GM12878 (cell line): ENCODE measurements around the gene KLHL7. TPM values are rescaled to one million over a fixed set of nuclear protein-coding genes. Genes with fewer than 3 reads are reported as not detected.

Experiments
- ATAC-seq: fragments of 200-7000 bp; cut with Tn5 transposase; 3 replicates; pipeline ENCODE4 v1.9.1; 2020; ENCODE audit warnings: mild to moderate bottlenecking, moderate library complexity
- BruUV-seq: library from RNA; stranded (reverse); fragments of 400-500 nt; replicated peaks from 2 replicates; lab custom pipeline; 2021; lab: Mats Ljungman, UMichigan
- CTCF ChIA-PET: fragments of 300-600 bp; sonication (Branson Sonifier 250); formaldehyde crosslinking; extraction: SDS; loops from one replicate; lab custom pipeline; 2021; ENCODE audit warnings: inconsistent platforms; lab: Yijun Ruan, JAX
- POLR2A ChIA-PET: fragments of 350-600 bp; formaldehyde crosslinking; extraction: SDS; loops from one replicate; lab custom pipeline; 2021; ENCODE audit warnings: inconsistent platforms; lab: Charles Lee
- RAD21 ChIA-PET: fragments of 300-600 bp; sonication (Branson Sonifier 250); formaldehyde crosslinking; loops from one replicate; lab custom pipeline; 2023; ENCODE audit warnings: antibody characterized with exemption; ENCODE audit not compliant: unreplicated experiment; lab: Charles Lee
- SMC1A ChIA-PET: fragments of 300-600 bp; sonication (Branson Sonifier 250); formaldehyde crosslinking; loops from one replicate; lab custom pipeline; 2023; ENCODE audit not compliant: unreplicated experiment, uncharacterized antibody; lab: Charles Lee
- DNase-seq: peaks from one replicate; pipeline ENCODE4 v3.0.0-alpha.2; 2011; ENCODE audit warnings: low read depth, low spot score
- FAIRE-seq: peaks from 3 replicates; lab custom pipeline; 2011; peaks lifted over from hg19 to GRCh38; lab: Jason Lieb, UNC
- H2AFZ ChIP-seq: 2 replicates; pipeline ENCODE4 v1.6.0; 2011; ENCODE audit warnings: low read depth, low read length, control low read depth; ENCODE audit not compliant: control insufficient read depth
- H3K27ac ChIP-seq: 2 replicates; pipeline ENCODE4 v1.5.1; 2011; ENCODE audit warnings: control low read depth; ENCODE audit not compliant: control insufficient read depth, insufficient read depth
- H3K27me3 ChIP-seq, 2 experiments: replicated peaks in 1 of 2; 2 replicates each; pipeline versions ENCODE4 v1.6.0 to v1.6.1; 2011; ENCODE audit warnings: low read length in 1 of 2; ENCODE audit not compliant: control insufficient read depth in 2 of 2, insufficient read depth in 2 of 2
- H3K36me3 ChIP-seq, 2 experiments: 2 replicates each; pipeline ENCODE4 v1.5.1; 2011; ENCODE audit warnings: low read length in 1 of 2; ENCODE audit not compliant: control insufficient read depth in 2 of 2, insufficient read depth in 2 of 2
- H3K4me1 ChIP-seq: 2 replicates; pipeline ENCODE4 v1.6.1; 2011; ENCODE audit warnings: mild to moderate bottlenecking, low read length, moderate library complexity, mixed read lengths; ENCODE audit not compliant: control insufficient read depth, insufficient read depth
- H3K4me2 ChIP-seq: 2 replicates; pipeline ENCODE4 v1.6.0; 2011; ENCODE audit warnings: control low read depth; ENCODE audit not compliant: control insufficient read depth, insufficient read depth
- H3K4me3 ChIP-seq: fragments of 200-600 bp; sonication (generic); 2 replicates; pipeline ENCODE4 v1.5.1; 2016
- H3K79me2 ChIP-seq: 2 replicates; pipeline ENCODE4 v1.6.0; 2011; ENCODE audit warnings: low read length; ENCODE audit not compliant: control insufficient read depth, insufficient read depth
- H3K9ac ChIP-seq: 2 replicates; pipeline ENCODE4 v1.8.0; 2011; ENCODE audit warnings: low read length, control low read depth, mixed read lengths; ENCODE audit not compliant: control insufficient read depth, insufficient read depth
- H3K9me3 ChIP-seq: replicated peaks from 3 replicates; pipeline ENCODE4 v1.5.1; 2011; ENCODE audit warnings: mild to moderate bottlenecking, low read length; ENCODE audit not compliant: control insufficient read depth, insufficient read depth
- H4K20me1 ChIP-seq: 2 replicates; pipeline ENCODE4 v1.6.0; 2011; ENCODE audit not compliant: control insufficient read depth, insufficient read depth
- E2F8 ChIP-seq: fragments of 450-650 bp; IDR thresholded peaks from 2 replicates; pipeline ENCODE4 v1.6.1; 2018; ENCODE audit warnings: mild to moderate bottlenecking, low read depth, moderate library complexity; ENCODE audit not compliant: partially characterized antibody
- FOXK2 ChIP-seq: fragments of 450-650 bp; IDR thresholded peaks from 2 replicates; pipeline ENCODE4 v1.6.1; 2017; ENCODE audit warnings: mild to moderate bottlenecking, moderate library complexity
- PAX5 ChIP-seq: IDR thresholded peaks from 2 replicates; pipeline ENCODE4 v1.6.1; 2011; ENCODE audit warnings: low read depth, low read length, borderline replicate concordance
- TAF1 ChIP-seq: IDR thresholded peaks from 2 replicates; pipeline ENCODE4 v1.6.1; 2011; ENCODE audit warnings: mild to moderate bottlenecking, low read depth, low read length, borderline replicate concordance
- ZNF622 ChIP-seq: fragments of 450-650 bp; IDR thresholded peaks from 2 replicates; pipeline ENCODE4 v1.6.1; 2017; ENCODE audit warnings: mild to moderate bottlenecking, inconsistent platforms
- ZZZ3 ChIP-seq: IDR thresholded peaks from 2 replicates; pipeline ENCODE4 v1.6.1; 2011; ENCODE audit warnings: low read depth; ENCODE audit not compliant: control insufficient read depth, insufficient read length
- WGBS: methylation state at CpG from one replicate; pipeline ENCODE4 v1.1.6; 2016; ENCODE audit warnings: low lambda C conversion rate; ENCODE audit not compliant: insufficient replicate concordance, insufficient coverage; ENCODE audit errors: missing lambda C conversion rate; 5-methylcytosine and 5-hydroxymethylcytosine counted together
- in situ Hi-C: fragments of 300-500 bp; cut with MboI; formaldehyde crosslinking; loops from 9 replicates; pipeline ENCODE4 v1.14.3; 2018; ENCODE audit warnings: mixed read lengths
- intact Hi-C: fragments of 100-400 bp; cut with micrococcal nuclease; formaldehyde crosslinking; loops from one replicate; pipeline ENCODE4 v1.14.2; 2022; ENCODE audit not compliant: unreplicated experiment
- polyA plus RNA-seq, 11 experiments: library from polyadenylated mRNA; depleted of rRNA in 4 of 11; unstranded in 6 of 11; stranded (reverse) in 5 of 11; fragments of >200 nt; fragmentation: Nextera tagmentation in 4 of 11; fragmentation: Illumina TruSeq in 1 of 11; extraction: Ambion mirVana in 4 of 11; extraction: Trizol in 1 of 11; gene quantifications; 1 replicate in 1 of 11; 2 replicates in 10 of 11; pipeline versions ENCODE4 v1.2.1 to v1.2.3, GENCODE V29; 2011 to 2016; ENCODE audit warnings: inconsistent platforms in 2 of 11, missing spikeins in 2 of 11, low read depth in 1 of 11
- total RNA-seq, 4 experiments: library from RNA; depleted of rRNA in 3 of 4; stranded (reverse); fragments of >200 nt in 3 of 4; fragmentation: Illumina TruSeq in 1 of 4; extraction: Trizol in 1 of 4; gene quantifications; 2 replicates each; pipeline versions ENCODE4 v1.2.1 to v1.2.3, GENCODE V29; 2013 to 2021
- TF ChIP-seq, protein P1 (sequence below): fragments of 450-650 bp; IDR thresholded peaks from 2 replicates; pipeline ENCODE4 v1.6.1; 2017; ENCODE audit warnings: mild to moderate bottlenecking, moderate library complexity
- TF ChIP-seq, protein P2 (sequence below): IDR thresholded peaks from 2 replicates; pipeline ENCODE4 v1.6.1; 2011; ENCODE audit warnings: borderline replicate concordance, low read depth, mild to moderate bottlenecking, moderate library complexity, mixed read lengths, low read length; ENCODE audit not compliant: insufficient read depth; ENCODE audit errors: extremely low read length

KLHL7 gene
- total and polyA plus RNA-seq, 10 of the 15 experiments (the other 5 are each of a cell fraction or from before 2014, with no cell fraction given): 6.4 to 38.7 (median 20.9) TPM

- TF ChIP-seq, protein P1, sequence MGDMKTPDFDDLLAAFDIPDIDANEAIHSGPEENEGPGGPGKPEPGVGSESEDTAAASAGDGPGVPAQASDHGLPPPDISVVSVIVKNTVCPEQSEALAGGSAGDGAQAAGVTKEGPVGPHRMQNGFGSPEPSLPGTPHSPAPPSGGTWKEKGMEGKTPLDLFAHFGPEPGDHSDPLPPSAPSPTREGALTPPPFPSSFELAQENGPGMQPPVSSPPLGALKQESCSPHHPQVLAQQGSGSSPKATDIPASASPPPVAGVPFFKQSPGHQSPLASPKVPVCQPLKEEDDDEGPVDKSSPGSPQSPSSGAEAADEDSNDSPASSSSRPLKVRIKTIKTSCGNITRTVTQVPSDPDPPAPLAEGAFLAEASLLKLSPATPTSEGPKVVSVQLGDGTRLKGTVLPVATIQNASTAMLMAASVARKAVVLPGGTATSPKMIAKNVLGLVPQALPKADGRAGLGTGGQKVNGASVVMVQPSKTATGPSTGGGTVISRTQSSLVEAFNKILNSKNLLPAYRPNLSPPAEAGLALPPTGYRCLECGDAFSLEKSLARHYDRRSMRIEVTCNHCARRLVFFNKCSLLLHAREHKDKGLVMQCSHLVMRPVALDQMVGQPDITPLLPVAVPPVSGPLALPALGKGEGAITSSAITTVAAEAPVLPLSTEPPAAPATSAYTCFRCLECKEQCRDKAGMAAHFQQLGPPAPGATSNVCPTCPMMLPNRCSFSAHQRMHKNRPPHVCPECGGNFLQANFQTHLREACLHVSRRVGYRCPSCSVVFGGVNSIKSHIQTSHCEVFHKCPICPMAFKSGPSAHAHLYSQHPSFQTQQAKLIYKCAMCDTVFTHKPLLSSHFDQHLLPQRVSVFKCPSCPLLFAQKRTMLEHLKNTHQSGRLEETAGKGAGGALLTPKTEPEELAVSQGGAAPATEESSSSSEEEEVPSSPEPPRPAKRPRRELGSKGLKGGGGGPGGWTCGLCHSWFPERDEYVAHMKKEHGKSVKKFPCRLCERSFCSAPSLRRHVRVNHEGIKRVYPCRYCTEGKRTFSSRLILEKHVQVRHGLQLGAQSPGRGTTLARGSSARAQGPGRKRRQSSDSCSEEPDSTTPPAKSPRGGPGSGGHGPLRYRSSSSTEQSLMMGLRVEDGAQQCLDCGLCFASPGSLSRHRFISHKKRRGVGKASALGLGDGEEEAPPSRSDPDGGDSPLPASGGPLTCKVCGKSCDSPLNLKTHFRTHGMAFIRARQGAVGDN: no peak
- TF ChIP-seq TAF1 (no peak), ZZZ3 (no peak)
- TF ChIP-seq, all 136 proteins: peak for 0
Measured at GRCh38 chr7:23200331-23200730, 94.7 kb downstream of the KLHL7 start (continued).

DNA sequence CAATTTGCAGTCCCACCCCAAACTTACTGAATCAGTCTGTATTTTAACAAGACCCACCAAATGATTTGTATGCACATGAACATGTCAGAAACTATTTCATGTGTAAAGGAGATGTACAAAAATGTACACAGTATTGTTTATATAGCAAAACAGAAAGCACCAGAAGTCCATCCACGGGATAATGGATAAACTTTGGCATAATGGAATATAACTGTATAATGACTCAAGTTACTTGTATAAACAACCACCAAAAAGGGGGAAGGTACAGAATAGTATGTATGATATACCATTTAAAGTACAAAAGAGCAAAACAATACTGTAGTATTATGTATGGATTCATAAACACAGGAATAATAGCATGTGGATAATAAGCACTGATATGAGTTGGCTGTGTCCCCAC is 98.7 kb downstream of the KLHL7 start:
- no peak overlapping the region for H3K4me3 ChIP-seq
- no peaks in the 10 kb centered on the region for H3K4me1 ChIP-seq
- SMC1A ChIA-PET: interaction anchor here (1.0 kb wide), 1 partner anchor 58 kb away, joined by 3 read pairs; no protein-coding TSS in a partner anchor
- peaks cover 4 to 25% of the 10 kb centered on the region in 2 experiments for H3K36me3 ChIP-seq
- H3K27ac ChIP-seq: no peak overlapping the region
- H3K4me2 ChIP-seq: no peak overlapping the region
- TF ChIP-seq ZNF622 (no peak), PAX5 (no peak), FOXK2 (no peak), E2F8 (no peak)
- TF ChIP-seq, protein P2, sequence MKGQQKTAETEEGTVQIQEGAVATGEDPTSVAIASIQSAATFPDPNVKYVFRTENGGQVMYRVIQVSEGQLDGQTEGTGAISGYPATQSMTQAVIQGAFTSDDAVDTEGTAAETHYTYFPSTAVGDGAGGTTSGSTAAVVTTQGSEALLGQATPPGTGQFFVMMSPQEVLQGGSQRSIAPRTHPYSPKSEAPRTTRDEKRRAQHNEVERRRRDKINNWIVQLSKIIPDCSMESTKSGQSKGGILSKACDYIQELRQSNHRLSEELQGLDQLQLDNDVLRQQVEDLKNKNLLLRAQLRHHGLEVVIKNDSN: no peak
- DNase-seq: no peak
- H3K9ac ChIP-seq: no peak overlapping the region
- no peaks in the 10 kb centered on the region for H4K20me1 ChIP-seq
- in situ Hi-C loops (no loop called here), intact Hi-C loops (no loop called here)
- ATAC-seq: no peak
- no peak overlapping the region for H2AFZ ChIP-seq
- RAD21 ChIA-PET: no interaction called here
- FAIRE-seq: no peak
- H3K9me3 ChIP-seq: no peaks in the 10 kb centered on the region; the same call in 2 of the 3 replicates
- 100% methylated on average over 1 of the region's 1 CpG for WGBS
- no peaks in the 10 kb centered on the region for H3K27me3 ChIP-seq
- CTCF ChIA-PET: interaction anchor here (2.1 kb wide), 1 partner anchor 118 kb away, joined by 5 read pairs; no protein-coding TSS in a partner anchor
- BruUV-seq: no TSS peak
- H3K79me2 ChIP-seq: no peaks in the 10 kb centered on the region
- POLR2A ChIA-PET: interaction anchor here (1.0 kb wide), 1 partner anchor 19 kb away, joined by 3 read pairs; no protein-coding TSS in a partner anchor
